SK-N-SH (cell line): ENCODE data around the gene RGSL1.

Experiments used
- FOSL2 ChIP-seq: IDR thresholded peaks from 2 replicates; pipeline ENCODE4 v1.4.0; 2012; ENCODE audit warnings: low read depth, mild to moderate bottlenecking, moderate library complexity, borderline replicate concordance
- FOXM1 ChIP-seq: IDR thresholded peaks from 2 replicates; pipeline ENCODE4 v1.4.0; 2012; ENCODE audit warnings: low read depth, mild to moderate bottlenecking
- GATA2 ChIP-seq: sonication (generic); formaldehyde crosslinking; IDR thresholded peaks from 2 replicates; pipeline ENCODE4 v1.5.0; 2020; ENCODE audit warnings: mild to moderate bottlenecking, missing genetic modification reagents
- POLR2AphosphoS5 ChIP-seq: IDR thresholded peaks from 2 replicates; pipeline ENCODE4 v1.6.1; 2012; ENCODE audit warnings: low read depth, low read length
- RAD21 ChIP-seq: IDR thresholded peaks from 2 replicates; pipeline ENCODE4 v1.6.1; 2012; ENCODE audit warnings: mild to moderate bottlenecking, low read length
- YY1 ChIP-seq: IDR thresholded peaks from 2 replicates; pipeline ENCODE4 v1.4.0; 2012; ENCODE audit warnings: low read depth, mild to moderate bottlenecking
- TF ChIP-seq, protein P1 (sequence below): fragments of 200-600 bp; sonication (generic); IDR thresholded peaks from 2 replicates; pipeline ENCODE4 v1.6.1; 2017; ENCODE audit warnings: antibody characterized with exemption, mild to moderate bottlenecking, moderate library complexity
- TF ChIP-seq, protein P2 (sequence below): IDR thresholded peaks from 2 replicates; pipeline ENCODE4 v1.4.0; 2012; ENCODE audit warnings: low read depth, borderline replicate concordance
- TF ChIP-seq, protein P3 (sequence below): IDR thresholded peaks from 2 replicates; pipeline ENCODE4; 2012

DNA sequence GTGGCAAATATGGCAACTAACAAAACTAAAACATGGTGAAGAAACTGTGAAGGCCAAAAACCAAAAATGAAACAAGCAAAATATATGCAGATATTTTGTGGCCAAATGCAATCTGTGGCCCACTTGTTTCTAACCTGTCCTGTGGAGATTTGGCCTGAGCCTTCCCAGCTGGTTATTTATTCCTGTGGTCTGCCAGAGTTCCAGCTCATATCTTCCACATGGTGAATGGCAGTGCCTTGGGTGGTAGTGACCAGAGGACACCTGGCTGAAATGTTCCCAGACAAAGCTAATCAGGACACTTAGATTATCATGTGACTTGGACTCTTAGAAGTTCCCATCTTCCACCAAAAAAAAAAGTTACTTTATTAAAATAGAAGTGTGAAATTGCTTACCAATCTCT lies 99.4 kb downstream of the RGSL1 start:
- TF ChIP-seq, protein P1, sequence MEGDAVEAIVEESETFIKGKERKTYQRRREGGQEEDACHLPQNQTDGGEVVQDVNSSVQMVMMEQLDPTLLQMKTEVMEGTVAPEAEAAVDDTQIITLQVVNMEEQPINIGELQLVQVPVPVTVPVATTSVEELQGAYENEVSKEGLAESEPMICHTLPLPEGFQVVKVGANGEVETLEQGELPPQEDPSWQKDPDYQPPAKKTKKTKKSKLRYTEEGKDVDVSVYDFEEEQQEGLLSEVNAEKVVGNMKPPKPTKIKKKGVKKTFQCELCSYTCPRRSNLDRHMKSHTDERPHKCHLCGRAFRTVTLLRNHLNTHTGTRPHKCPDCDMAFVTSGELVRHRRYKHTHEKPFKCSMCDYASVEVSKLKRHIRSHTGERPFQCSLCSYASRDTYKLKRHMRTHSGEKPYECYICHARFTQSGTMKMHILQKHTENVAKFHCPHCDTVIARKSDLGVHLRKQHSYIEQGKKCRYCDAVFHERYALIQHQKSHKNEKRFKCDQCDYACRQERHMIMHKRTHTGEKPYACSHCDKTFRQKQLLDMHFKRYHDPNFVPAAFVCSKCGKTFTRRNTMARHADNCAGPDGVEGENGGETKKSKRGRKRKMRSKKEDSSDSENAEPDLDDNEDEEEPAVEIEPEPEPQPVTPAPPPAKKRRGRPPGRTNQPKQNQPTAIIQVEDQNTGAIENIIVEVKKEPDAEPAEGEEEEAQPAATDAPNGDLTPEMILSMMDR, result no peak
- TF ChIP-seq FOXM1 (no peak), POLR2AphosphoS5 (no peak), GATA2 (CRISPR knock-in tag) (no peak), FOSL2 (no peak), RAD21 (no peak), YY1 (no peak)
- TF ChIP-seq, protein P2, sequence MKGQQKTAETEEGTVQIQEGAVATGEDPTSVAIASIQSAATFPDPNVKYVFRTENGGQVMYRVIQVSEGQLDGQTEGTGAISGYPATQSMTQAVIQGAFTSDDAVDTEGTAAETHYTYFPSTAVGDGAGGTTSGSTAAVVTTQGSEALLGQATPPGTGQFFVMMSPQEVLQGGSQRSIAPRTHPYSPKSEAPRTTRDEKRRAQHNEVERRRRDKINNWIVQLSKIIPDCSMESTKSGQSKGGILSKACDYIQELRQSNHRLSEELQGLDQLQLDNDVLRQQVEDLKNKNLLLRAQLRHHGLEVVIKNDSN, result no peak
- TF ChIP-seq, protein P3, sequence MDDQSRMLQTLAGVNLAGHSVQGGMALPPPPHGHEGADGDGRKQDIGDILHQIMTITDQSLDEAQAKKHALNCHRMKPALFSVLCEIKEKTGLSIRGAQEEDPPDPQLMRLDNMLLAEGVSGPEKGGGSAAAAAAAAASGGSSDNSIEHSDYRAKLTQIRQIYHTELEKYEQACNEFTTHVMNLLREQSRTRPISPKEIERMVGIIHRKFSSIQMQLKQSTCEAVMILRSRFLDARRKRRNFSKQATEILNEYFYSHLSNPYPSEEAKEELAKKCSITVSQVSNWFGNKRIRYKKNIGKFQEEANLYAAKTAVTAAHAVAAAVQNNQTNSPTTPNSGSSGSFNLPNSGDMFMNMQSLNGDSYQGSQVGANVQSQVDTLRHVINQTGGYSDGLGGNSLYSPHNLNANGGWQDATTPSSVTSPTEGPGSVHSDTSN, result no peak
